GM18951 (cell line): ENCODE results near the gene MYH7B.

ENCODE experiments used
- POLR2A ChIP-seq: IDR thresholded peaks from 4 replicates; pipeline ENCODE4 v1.6.1; 2011; ENCODE audit warnings: mild to moderate bottlenecking; ENCODE audit not compliant: insufficient read length, insufficient read depth; ENCODE audit errors: extremely low read depth
- in situ Hi-C: fragments of 300-500 bp; cut with MboI; formaldehyde crosslinking; loops from one replicate; pipeline ENCODE4 v1.12.0; 2022; ENCODE audit warnings: low sequenced_read_pairs, mixed read lengths, inconsistent platforms; ENCODE audit not compliant: unreplicated experiment

Gene MYH7B

GRCh38 chr20:35003211-35004031, 47.8 kb downstream of the MYH7B start:
- in situ Hi-C loops: no loop called here
- no peak for TF ChIP-seq POLR2A

DNA sequence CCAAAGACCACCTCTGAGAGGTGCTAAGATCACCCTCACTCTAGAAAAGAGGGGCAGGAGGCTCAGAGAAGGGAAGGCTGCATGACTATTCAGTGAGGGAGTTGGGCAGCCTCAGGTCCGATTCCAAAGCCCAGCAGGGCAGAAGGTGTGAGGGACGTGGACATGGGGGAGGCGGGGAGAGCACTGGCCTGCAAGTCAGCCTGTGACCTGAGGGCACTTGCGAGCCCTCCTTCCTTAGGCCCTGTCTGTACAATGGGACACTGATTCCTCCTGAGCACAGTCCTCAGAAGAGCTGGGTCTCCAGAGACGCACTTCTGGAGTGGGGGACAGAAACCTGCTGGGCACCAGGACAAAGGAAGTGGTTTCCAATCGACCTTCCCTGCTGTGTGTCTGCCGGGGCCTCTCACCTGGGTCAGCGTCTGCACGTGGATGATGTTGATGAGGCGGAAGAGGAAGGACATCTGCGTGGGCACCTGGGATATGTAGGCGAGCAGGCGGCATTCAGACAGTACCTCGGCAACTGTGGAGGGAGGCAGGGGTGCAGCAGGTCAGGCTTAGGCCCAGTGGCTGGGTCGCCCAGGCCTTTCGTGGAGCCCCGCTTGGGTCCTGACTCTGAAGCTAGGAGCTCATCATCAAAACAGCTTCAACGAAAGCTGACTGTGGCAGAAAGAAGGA, 48.5 kb downstream of the MYH7B start:
- TF ChIP-seq POLR2A: no peak
- in situ Hi-C loops: no loop called here

DNA sequence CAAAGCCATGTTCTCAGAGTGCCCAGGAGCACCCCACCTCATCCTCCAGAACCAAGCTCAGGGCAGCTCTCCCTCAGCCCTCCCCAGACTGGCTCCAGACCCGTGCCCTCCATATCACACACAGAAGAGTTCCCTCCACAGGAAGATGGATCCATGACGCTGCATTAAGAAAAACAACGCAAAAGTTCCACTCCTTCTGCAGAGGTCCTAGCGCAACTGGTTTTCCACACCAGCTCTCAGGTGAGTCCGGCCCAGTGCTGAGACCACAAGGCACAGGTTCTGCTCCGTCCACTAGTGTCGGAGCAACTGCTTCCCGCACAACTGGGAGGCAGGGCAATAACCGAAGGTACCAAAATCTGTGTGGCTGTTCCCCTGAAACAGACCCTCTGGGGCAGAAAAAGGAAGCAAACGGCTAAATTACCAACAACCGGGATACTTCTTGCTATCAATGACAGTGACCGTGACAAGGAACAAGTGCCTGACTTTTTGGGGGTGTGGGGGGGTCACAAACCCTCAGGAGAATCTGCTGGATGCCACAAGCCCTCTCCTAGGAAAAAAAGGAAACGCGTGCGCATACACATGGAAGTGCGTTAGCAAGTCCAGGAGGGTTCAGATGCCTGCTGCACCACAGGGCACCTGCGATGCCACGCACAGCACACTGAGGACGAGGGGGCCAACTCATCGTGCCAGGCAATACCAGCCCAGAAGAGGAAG, 49.2 kb downstream of the MYH7B start:
- no peak for TF ChIP-seq POLR2A
- in situ Hi-C loops: no loop called here
